Fibroblast of lung (primary cell): ENCODE data around the gene JAZF1. TPM values are rescaled to one million over a fixed set of nuclear protein-coding genes. Genes with fewer than 3 reads are reported as not detected.
A peak's percentile ranks its signal among the peaks of the same experiment; 100 is the strongest.

ENCODE experiments used
- DNase-seq, 2 donors: peaks; one replicate each; pipeline versions ENCODE4 v3.0.0 to v3.0.0-alpha.2; 2010; ENCODE audit warnings: low read depth in 2 of 2
- H2AFZ ChIP-seq: 2 replicates; pipeline ENCODE4 v1.5.1; 2012; ENCODE audit warnings: low read length, control low read depth, inconsistent platforms
- H3K27ac ChIP-seq: 2 replicates; pipeline ENCODE4 v1.5.1; 2011; ENCODE audit warnings: low read length, control low read depth; ENCODE audit not compliant: insufficient read depth
- H3K27me3 ChIP-seq: 2 replicates; pipeline ENCODE4 v1.5.1; 2011; ENCODE audit warnings: mild to moderate bottlenecking, low read length; ENCODE audit not compliant: control insufficient read depth, insufficient read depth
- H3K36me3 ChIP-seq: 2 replicates; pipeline ENCODE4 v1.5.1; 2011; ENCODE audit warnings: low read length; ENCODE audit not compliant: control insufficient read depth, insufficient read depth
- H3K4me1 ChIP-seq: 2 replicates; pipeline ENCODE4 v1.5.1; 2011; ENCODE audit warnings: low read length; ENCODE audit not compliant: control insufficient read depth, insufficient read depth; ENCODE audit errors: extremely low read depth
- H3K4me2 ChIP-seq: 2 replicates; pipeline ENCODE4 v1.5.1; 2011; ENCODE audit warnings: low read length, control low read depth; ENCODE audit not compliant: insufficient read depth; ENCODE audit errors: extremely low read depth
- H3K4me3 ChIP-seq, 4 experiments: fragments of 200-600 bp in 1 of 4; sonication (generic) in 1 of 4; replicated peaks in 1 of 4; 2 replicates each; pipeline ENCODE4 v1.5.1; 2011 to 2016; ENCODE audit warnings: low read length in 4 of 4, low read depth in 3 of 4, mild to moderate bottlenecking in 3 of 4, control low read depth in 2 of 4, inconsistent platforms in 1 of 4, mixed read lengths in 1 of 4; ENCODE audit not compliant: insufficient read depth in 1 of 4; ENCODE audit errors: control extremely low read depth in 1 of 4
- H3K79me2 ChIP-seq: 2 replicates; pipeline ENCODE4 v1.5.1; 2012; ENCODE audit warnings: mild to moderate bottlenecking, low read length, inconsistent platforms; ENCODE audit not compliant: control insufficient read depth, insufficient read depth
- H3K9ac ChIP-seq: 2 replicates; pipeline ENCODE4 v1.5.1; 2011; ENCODE audit warnings: mild to moderate bottlenecking, low read length, control low read depth; ENCODE audit not compliant: insufficient read depth
- H3K9me3 ChIP-seq: 2 replicates; pipeline ENCODE4 v1.5.1; 2012; ENCODE audit warnings: low read depth, low read length; ENCODE audit not compliant: control insufficient read depth, insufficient read depth
- H4K20me1 ChIP-seq: 2 replicates; pipeline ENCODE4 v1.5.1; 2011; ENCODE audit warnings: low read length; ENCODE audit not compliant: control insufficient read depth, insufficient read depth; ENCODE audit errors: extremely low read depth
- EZH2 ChIP-seq: IDR thresholded peaks from 2 replicates; pipeline ENCODE4 v1.5.1; 2012; ENCODE audit warnings: low read length, control low read depth, mild to moderate bottlenecking; ENCODE audit errors: missing control alignments
- polyA plus RNA-seq, 2 donors: library from polyadenylated mRNA; depleted of rRNA in 1 of 2; stranded (reverse) in 1 of 2; unstranded in 1 of 2; fragments of >200 nt; gene quantifications; 2 replicates each; pipeline ENCODE4 v1.2.1, GENCODE V29; 2011 to 2012; ENCODE audit warnings: missing spikeins in 1 of 2
- total RNA-seq: library from RNA; depleted of rRNA; stranded (reverse); fragments of >200 nt; gene quantifications from 2 replicates; pipeline ENCODE4 v1.2.1, GENCODE V29; 2014
- TF ChIP-seq, protein P1 (sequence below), 2 donors: IDR thresholded peaks in 1 of 2; conservative IDR thresholded peaks in 1 of 2; 1 replicate in 1 of 2; 2 replicates in 1 of 2; pipeline ENCODE4 v1.5.1; 2011 to 2012; ENCODE audit warnings: low read length in 2 of 2, control low read depth in 1 of 2, inconsistent platforms in 1 of 2, low read depth in 1 of 2, mild to moderate bottlenecking in 1 of 2

JAZF1 gene
- total and polyA plus RNA-seq, 2 donors (not counting 1 experiment from before 2014, with no cell fraction given), result 9.1 to 9.3 TPM

DNA sequence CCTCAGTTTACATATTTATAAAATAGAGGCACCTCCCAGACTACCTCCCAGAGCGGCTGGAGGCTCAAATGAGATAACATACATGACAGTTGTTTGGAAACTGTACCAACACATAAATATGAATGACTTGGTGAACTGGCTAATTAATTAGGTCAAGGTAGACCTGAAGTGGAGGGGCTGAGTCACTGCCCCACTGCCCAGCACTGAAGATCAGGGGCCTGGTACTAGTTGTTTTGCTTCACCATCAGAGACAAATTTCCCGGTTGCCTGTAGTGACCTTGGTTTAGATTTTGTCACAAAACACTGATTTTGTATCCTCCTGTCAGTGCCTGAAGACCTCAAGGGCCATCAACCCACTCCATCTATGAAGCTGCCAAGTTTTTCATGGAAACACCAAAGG, 41.8 kb downstream of the JAZF1 start:
- Histone ChIP-seq H3K4me1 (no peaks in the 10 kb centered on the region), H4K20me1 (no peaks in the 10 kb centered on the region), H3K9me3 (no peaks in the 10 kb centered on the region), H2AFZ (no peak overlapping the region), H3K4me3 (no peak overlapping the region), H3K27ac (no peak overlapping the region), H3K36me3 (no peaks in the 10 kb centered on the region), H3K27me3 (no peaks in the 10 kb centered on the region), H3K4me2 (no peak overlapping the region), H3K79me2 (no peaks in the 10 kb centered on the region), H3K9ac (no peak overlapping the region)
- DNase-seq, result no peak
- TF ChIP-seq, protein P1, sequence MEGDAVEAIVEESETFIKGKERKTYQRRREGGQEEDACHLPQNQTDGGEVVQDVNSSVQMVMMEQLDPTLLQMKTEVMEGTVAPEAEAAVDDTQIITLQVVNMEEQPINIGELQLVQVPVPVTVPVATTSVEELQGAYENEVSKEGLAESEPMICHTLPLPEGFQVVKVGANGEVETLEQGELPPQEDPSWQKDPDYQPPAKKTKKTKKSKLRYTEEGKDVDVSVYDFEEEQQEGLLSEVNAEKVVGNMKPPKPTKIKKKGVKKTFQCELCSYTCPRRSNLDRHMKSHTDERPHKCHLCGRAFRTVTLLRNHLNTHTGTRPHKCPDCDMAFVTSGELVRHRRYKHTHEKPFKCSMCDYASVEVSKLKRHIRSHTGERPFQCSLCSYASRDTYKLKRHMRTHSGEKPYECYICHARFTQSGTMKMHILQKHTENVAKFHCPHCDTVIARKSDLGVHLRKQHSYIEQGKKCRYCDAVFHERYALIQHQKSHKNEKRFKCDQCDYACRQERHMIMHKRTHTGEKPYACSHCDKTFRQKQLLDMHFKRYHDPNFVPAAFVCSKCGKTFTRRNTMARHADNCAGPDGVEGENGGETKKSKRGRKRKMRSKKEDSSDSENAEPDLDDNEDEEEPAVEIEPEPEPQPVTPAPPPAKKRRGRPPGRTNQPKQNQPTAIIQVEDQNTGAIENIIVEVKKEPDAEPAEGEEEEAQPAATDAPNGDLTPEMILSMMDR (conservative IDR thresholded peaks at IDR 0.05 in 1 of 2, IDR thresholded peaks at IDR 0.05 in 1 of 2; ENCODE audit: low read depth in 1 of 2, low read length in 2 of 2), result no peak
- TF ChIP-seq EZH2, result no peak

- H3K36me3 ChIP-seq, result no peaks in the 10 kb centered on the region
- no peaks in the 10 kb centered on the region for H4K20me1 ChIP-seq
- H3K27me3 ChIP-seq, result no peaks in the 10 kb centered on the region
- TF ChIP-seq, protein P1 (conservative IDR thresholded peaks at IDR 0.05 in 1 of 2, IDR thresholded peaks at IDR 0.05 in 1 of 2; ENCODE audit: low read depth in 1 of 2, low read length in 2 of 2), result no peak
- no peak for TF ChIP-seq EZH2
- no peak overlapping the region for H3K4me3 ChIP-seq
- no peak overlapping the region for H3K27ac ChIP-seq
- no peak overlapping the region for H3K4me2 ChIP-seq
- no peaks in the 10 kb centered on the region for H3K9me3 ChIP-seq
- H3K79me2 ChIP-seq, result no peaks in the 10 kb centered on the region
- no peak overlapping the region for H3K9ac ChIP-seq
- H2AFZ ChIP-seq, result no peak overlapping the region
- no peaks in the 10 kb centered on the region for H3K4me1 ChIP-seq
- peak in 1 of 2 donors; percentile 74 for DNase-seq
Observed at GRCh38 chr7:28137463-28137862, 43.1 kb downstream of the JAZF1 start.

GRCh38 chr7:28136885-28137284, 43.7 kb downstream of the JAZF1 start:
- TF ChIP-seq, protein P1 (conservative IDR thresholded peaks at IDR 0.05 in 1 of 2, IDR thresholded peaks at IDR 0.05 in 1 of 2; ENCODE audit: low read depth in 1 of 2, low read length in 2 of 2), result no peak
- no peak for DNase-seq
- H3K4me1 ChIP-seq, result no peaks in the 10 kb centered on the region
- H3K36me3 ChIP-seq, result no peaks in the 10 kb centered on the region
- no peaks in the 10 kb centered on the region for H3K79me2 ChIP-seq
- no peaks in the 10 kb centered on the region for H3K9me3 ChIP-seq
- no peaks in the 10 kb centered on the region for H3K27me3 ChIP-seq
- no peak overlapping the region for H3K9ac ChIP-seq
- no peak overlapping the region for H2AFZ ChIP-seq
- H4K20me1 ChIP-seq, result no peaks in the 10 kb centered on the region
- H3K4me2 ChIP-seq, result no peak overlapping the region
- no peak overlapping the region for H3K4me3 ChIP-seq
- H3K27ac ChIP-seq, result no peak overlapping the region
